22Rv1 (cell line): ENCODE results near the gene ECE2.

Source experiments
- H3K27ac ChIP-seq: fragments of 450-650 bp; 2 replicates; pipeline ENCODE4 v1.5.1; 2017
- CTCF ChIP-seq: fragments of 450-650 bp; IDR thresholded peaks from 2 replicates; pipeline ENCODE4 v1.5.1; 2017; ENCODE audit warnings: mild to moderate bottlenecking
- ZFX ChIP-seq: fragments of 450-650 bp; IDR thresholded peaks from 2 replicates; pipeline ENCODE4 v1.6.1; 2017; ENCODE audit warnings: antibody characterized with exemption, borderline replicate concordance

The ECE2 gene

GRCh38 chr3:184283681-184284080 lies 7.9 kb downstream of the ECE2 start:
- no peak overlapping the region for H3K27ac ChIP-seq

GRCh38 chr3:184284696-184285095 lies 8.9 kb downstream of the ECE2 start:
- no peak overlapping the region for H3K27ac ChIP-seq
- peak; percentile 69 for TF ChIP-seq CTCF
- TF ChIP-seq ZFX = no peak

More at GRCh38 chr3:184283681-184284080, 7.9 kb downstream of the ECE2 start:
- no peak for TF ChIP-seq CTCF
- no peak for TF ChIP-seq ZFX

GRCh38 chr3:184289426-184289938 lies 13.7 kb downstream of the ECE2 start:
- TF ChIP-seq ZFX (no peak), CTCF (peak; percentile 79)
- no peak overlapping the region for H3K27ac ChIP-seq

- H3K27ac ChIP-seq = no peak overlapping the region
- TF ChIP-seq ZFX (no peak), CTCF (no peak)
Observed at GRCh38 chr3:184290331-184290730, 14.5 kb downstream of the ECE2 start.

GRCh38 chr3:184291044-184291737 lies 15.4 kb downstream of the ECE2 start:
- no peak overlapping the region for H3K27ac ChIP-seq
- TF ChIP-seq ZFX = no peak
- TF ChIP-seq CTCF = no peak

- H3K27ac ChIP-seq = no peak overlapping the region
- TF ChIP-seq ZFX = no peak
- TF ChIP-seq CTCF = no peak
Observed at GRCh38 chr3:184291738-184292445, 16.1 kb downstream of the ECE2 start.

- TF ChIP-seq ZFX (no peak), CTCF (no peak)
- no peak overlapping the region for H3K27ac ChIP-seq
Observed at GRCh38 chr3:184295771-184296170, 19.9 kb downstream of the ECE2 start.
